Erythroblast (primary cell): ENCODE data around the gene RREB1.

ENCODE experiments used
- DNase-seq, 2 experiments: peaks; one replicate each; lab custom pipeline; 2025; lab: John Stamatoyannopoulos, UW
- GATA1 ChIP-seq: IDR thresholded peaks from 2 replicates; pipeline ENCODE4 v1.6.1; 2011; ENCODE audit warnings: low read depth, mild to moderate bottlenecking, control low read depth, low read length, moderate library complexity
- POLR2A ChIP-seq: IDR thresholded peaks from 2 replicates; pipeline ENCODE4 v1.6.1; 2011; ENCODE audit warnings: mild to moderate bottlenecking, low read length

RREB1 gene

GRCh38 chr6:7107578-7108195 lies at the start of gene RREB1:
Gene RREB1, plus strand, starts transcription at chr6:7107961. Its CDS starts 73,951 bp downstream, at chr6:7181912.
- peak; percentile 81 to 82 for DNase-seq
- TF ChIP-seq POLR2A = peak; percentile 56
- TF ChIP-seq GATA1 = no peak

GRCh38 chr6:7058250-7058923 lies 49.4 kb upstream of the RREB1 start:
- TF ChIP-seq GATA1 (no peak), POLR2A (peak; percentile 69)
- peak; percentile 82 to 90 for DNase-seq

GRCh38 chr6:7060769-7061516 lies 46.8 kb upstream of the RREB1 start:
- no peak for DNase-seq
- TF ChIP-seq GATA1 = no peak
- TF ChIP-seq POLR2A = no peak

GRCh38 chr6:7062451-7063162 lies 45.2 kb upstream of the RREB1 start:
- no peak for TF ChIP-seq POLR2A
- TF ChIP-seq GATA1 = no peak
- DNase-seq = no peak

- TF ChIP-seq POLR2A (no peak), GATA1 (no peak)
- no peak for DNase-seq
These were observed 40.5 kb upstream of the RREB1 start for GRCh38 chr6:7067305-7067704.

- no peak for DNase-seq
- no peak for TF ChIP-seq GATA1
- TF ChIP-seq POLR2A = no peak
These were observed 36.4 kb upstream of the RREB1 start for GRCh38 chr6:7071405-7071804.

GRCh38 chr6:7073082-7073820 lies 34.5 kb upstream of the RREB1 start:
- TF ChIP-seq GATA1 (no peak), POLR2A (no peak)
- peak in 1 of 2 experiments; percentile 17 for DNase-seq

- TF ChIP-seq GATA1 = no peak
- no peak for TF ChIP-seq POLR2A
- DNase-seq = no peak
These were observed 33.8 kb upstream of the RREB1 start for GRCh38 chr6:7073821-7074525.

GRCh38 chr6:7074870-7075269 lies 32.9 kb upstream of the RREB1 start:
- no peak for DNase-seq
- TF ChIP-seq POLR2A (no peak), GATA1 (no peak)

GRCh38 chr6:7075341-7076000 lies 32.3 kb upstream of the RREB1 start:
- TF ChIP-seq POLR2A (no peak), GATA1 (no peak)
- no peak for DNase-seq

GRCh38 chr6:7077856-7078255 lies 29.9 kb upstream of the RREB1 start:
- TF ChIP-seq POLR2A = no peak
- TF ChIP-seq GATA1 = no peak
- DNase-seq = no peak

- TF ChIP-seq GATA1 (no peak), POLR2A (no peak)
- DNase-seq = no peak
These were observed 28.9 kb upstream of the RREB1 start for GRCh38 chr6:7078856-7079255.
